HG03025 (cell line): ENCODE measurements around the gene OR2W3.

Experiments used
- ATAC-seq: cut with Tn5 transposase; IDR thresholded peaks from one replicate; pipeline ENCODE4 v1.9.1; 2021; ENCODE audit warnings: mild to moderate bottlenecking, moderate library complexity; ENCODE audit not compliant: unreplicated experiment, low FRiP score

Gene OR2W3

DNA sequence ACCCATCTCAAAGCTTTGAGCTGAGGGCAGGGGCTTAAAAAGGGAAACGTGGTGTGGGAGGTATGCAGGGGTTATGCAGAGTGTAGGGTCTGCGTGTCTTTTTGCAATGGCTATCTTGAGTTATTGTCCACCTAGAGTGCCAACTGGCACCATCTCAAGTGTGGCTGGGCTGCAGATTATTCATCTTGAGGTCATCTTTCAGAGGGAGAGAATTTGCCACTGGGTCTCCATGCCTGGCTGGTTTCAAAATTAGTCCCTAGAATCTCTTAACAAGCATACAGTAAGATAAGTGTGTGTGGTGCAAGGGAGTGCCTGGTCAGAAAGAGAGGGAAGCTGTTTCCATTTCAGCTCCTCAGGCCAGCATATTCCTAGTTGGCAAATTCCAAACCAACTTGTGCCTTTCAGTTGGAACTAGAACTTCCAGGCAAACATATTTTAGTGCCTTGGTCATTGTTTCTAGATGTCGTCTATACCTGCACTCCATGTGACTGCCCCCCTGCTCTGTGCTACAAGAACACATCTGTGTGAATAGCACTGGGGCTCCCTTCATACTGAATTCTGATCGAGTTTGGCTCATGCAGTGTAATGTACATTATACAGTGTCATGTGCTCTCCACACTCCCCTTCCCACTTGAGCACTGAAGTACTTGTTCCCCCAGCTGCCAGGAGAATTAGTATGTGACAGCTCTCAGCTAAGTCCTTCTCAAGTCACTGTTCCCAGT, 19.7 kb downstream of the OR2W3 start:
- ATAC-seq = no peak

DNA sequence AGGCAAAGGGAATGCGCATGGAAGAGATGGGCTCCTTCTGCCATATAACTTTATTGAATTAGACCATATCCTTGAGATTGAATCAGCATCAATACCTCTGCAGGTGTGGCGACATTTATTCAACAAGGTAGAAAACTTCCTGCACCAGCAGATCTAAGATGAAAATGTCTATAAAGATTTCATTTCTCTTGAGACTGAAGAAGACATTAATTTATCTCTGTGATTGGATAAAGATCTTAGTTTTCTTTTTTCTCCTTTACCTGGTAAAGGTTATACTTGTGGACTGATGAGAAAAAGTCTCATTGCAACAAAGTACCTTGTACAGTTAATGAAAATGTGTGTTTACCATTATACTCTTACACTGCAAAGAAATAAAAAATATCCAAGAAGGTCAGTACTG, 24.6 kb downstream of the OR2W3 start, which contains the start of gene OR2T8:
Gene OR2T8, plus strand, starts transcription at position 301 of the 400 bp plus-strand sequence. CDS start 766 bp downstream, outside the sequence.
- no peak for ATAC-seq

DNA sequence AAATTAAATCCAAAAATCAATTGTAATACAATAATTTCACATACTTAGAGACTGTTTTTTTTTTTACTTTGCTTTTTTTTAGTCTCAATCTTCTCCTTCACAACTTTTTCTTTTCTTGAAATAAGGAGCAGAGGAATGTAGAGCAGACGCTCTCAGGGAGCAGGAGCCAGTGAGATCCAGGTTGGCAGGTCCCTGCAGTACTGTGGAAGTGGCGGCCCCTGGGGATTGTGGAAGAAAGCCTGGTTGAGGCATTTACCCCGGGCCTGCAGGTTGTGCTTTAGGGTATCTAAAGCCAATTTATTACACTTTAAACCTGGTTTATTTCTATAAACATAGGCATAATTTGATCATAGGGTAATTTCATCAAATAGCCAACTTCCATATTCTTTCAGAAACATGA, 28.6 kb downstream of the OR2W3 start:
- ATAC-seq = no peak

DNA sequence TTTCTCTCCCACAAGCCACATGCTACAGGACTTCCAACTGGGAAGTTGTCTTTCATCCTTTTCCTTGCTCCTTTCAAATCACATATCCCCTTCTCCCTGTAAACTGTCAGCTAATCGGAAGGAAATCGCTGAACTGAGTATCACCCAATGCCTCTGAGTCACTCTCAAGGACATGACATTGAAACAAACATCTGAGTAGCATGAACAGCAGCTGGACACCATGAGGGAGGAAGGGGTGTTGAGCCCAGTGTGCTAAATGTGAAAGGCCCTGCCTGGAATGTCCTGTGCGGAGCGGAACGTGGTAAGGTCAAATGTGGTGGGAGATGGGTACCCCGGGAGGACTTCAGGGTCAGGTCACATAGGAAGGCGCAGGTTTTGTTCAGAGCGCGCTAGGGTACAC, 29.5 kb downstream of the OR2W3 start, which contains the start of gene OR2AJ1:
Gene OR2AJ1, plus strand, starts transcription at position 22 of the 400 bp plus-strand sequence. CDS start 8,880 bp downstream, outside the sequence.
- ATAC-seq = no peak

DNA sequence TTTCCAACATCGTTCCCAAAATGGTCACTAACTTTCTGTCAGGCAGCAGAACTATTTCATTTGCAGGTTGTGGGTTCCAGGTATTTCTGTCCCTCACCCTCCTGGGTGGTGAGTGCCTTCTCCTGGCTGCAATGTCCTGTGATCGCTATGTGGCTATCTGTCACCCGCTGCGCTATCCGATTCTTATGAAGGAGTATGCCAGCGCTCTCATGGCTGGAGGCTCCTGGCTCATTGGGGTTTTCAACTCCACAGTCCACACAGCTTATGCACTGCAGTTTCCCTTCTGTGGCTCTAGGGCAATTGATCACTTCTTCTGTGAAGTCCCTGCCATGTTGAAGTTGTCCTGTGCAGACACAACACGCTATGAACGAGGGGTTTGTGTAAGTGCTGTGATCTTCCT, 38.6 kb downstream of the OR2W3 start:
- no peak for ATAC-seq

DNA sequence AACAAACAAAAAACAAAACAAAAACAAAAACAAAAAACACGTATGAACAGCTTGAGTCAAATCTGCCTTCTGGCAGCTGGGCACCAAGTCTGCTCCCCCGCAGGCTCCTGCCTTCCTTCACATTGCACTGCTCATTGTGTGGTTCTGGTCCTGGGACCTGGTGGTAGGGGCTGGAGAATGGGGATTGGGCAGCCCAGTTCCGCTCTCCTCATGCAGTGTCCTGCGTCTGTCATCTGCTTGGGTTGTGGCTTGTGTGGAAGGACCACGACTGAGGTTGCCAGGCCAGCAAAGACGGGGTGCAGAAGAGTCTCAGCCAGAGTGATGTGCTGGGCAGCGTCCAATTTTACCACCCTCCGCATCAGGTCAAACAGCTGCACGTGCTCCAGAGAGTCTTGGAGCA, 40.4 kb downstream of the OR2W3 start:
- no peak for ATAC-seq

DNA sequence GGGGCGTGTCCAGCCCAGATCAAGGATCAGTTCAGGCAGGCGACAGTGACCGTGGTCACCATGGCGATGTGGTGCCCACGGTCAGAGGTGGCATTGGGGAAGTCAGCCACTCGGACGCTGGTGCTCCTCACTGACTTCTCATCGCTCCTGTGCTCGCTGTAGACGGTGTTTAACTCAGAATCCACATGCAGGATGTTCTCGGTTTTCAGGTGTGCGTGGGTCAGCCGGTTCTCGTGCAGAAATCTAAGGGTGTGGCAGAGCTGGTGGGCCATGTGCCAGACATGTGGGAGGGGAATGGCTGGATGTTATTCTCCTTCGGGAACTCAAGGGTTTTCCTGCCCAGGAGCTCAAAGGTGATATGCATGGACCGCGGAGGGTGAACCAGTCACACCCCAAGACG, 41.0 kb downstream of the OR2W3 start:
- ATAC-seq = no peak

DNA sequence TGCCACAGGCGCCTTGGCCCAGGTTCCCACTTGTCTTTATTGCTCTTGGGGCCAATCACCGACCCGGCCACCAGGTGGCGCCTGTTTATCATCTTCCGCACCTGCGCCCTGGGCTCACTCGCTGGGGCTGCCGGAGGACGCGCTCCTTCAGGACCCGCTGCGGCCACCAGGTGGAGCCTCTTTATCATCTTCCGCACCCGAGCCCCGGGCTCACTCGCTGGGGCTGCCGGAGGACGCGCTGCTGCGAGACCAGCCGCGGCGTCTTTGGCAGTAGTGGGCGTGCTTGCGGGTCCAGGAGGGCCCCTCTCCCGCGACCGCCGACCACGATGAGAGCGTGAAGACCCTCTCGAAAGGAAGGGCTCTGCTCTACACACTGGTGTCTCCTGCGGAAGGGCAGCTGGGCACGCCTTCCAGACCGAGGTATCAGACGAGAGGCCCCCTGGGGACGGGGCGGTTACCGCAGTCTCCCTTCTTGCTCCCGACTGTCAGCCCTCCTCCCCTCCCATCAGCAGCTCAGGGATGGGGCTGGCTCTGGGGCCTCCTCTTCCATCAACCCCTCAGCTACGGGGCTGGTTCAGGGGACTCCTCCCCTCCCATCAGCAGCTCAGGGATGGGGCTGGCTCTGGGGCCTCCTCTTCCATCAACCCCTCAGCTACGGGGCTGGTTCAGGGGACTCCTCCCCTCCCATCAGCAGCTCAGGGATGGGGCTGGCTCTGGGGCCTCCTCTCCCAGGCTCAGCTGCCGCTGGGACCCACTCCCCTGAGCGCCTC, 41.8 kb downstream of the OR2W3 start:
- peak; percentile 99 for ATAC-seq

DNA sequence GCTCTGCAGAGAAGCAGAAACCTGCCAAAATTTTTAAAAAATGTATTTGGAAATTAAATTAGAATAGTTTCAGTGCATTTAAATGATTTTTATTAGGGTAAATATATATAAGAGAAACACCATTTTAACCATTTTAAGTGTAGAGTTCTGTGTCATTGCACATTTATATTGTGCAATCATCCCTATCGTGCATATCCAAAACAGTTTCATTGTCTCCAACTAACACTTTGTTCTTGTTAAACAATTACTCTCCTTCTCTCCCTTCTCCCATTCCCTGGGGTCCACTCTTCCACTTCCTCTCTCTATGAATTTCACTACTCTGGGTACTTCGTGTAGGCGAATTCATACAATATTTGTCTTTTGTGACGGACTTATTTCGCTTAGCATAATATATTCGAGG, 47.2 kb downstream of the OR2W3 start:
- ATAC-seq = no peak
